MM.1S (cell line): ENCODE results near the gene CYP46A1.

Experiments
- CTCF ChIP-seq: fragments of 300-600 bp; sonication (generic); IDR thresholded peaks from 2 replicates; pipeline ENCODE4 v1.5.1; 2016; ENCODE audit warnings: antibody characterized with exemption, low read length, mixed read lengths
- EZH2 ChIP-seq: fragments of 300-600 bp; sonication (generic); optimal IDR thresholded peaks from 2 replicates; pipeline ENCODE3; 2017; ENCODE audit warnings: low read depth, mild to moderate bottlenecking, antibody characterized with exemption, low read length, mixed read lengths
- EZH2phosphoT487 ChIP-seq: fragments of 300-600 bp; sonication (generic); IDR thresholded peaks from 2 replicates; pipeline ENCODE4 v1.6.1; 2018; ENCODE audit warnings: antibody characterized with exemption, low read length

GRCh38 chr14:99668307-99669295 is 15.5 kb upstream of the CYP46A1 start:
- TF ChIP-seq CTCF: no peak
- no peak for TF ChIP-seq EZH2phosphoT487
- no peak for TF ChIP-seq EZH2
